OCI-LY3 (cell line): ENCODE data around the gene KCNK18.

ENCODE experiments used
- H2AFZ ChIP-seq: fragments of 200-600, 300-600 bp; shearing (Covaris generic); 2 replicates; pipeline ENCODE4 v1.6.0; 2014; ENCODE audit warnings: antibody characterized with exemption, low read depth, low read length
- H3K27ac ChIP-seq: fragments of 200-600, 300-600 bp; sonication (generic); 2 replicates; pipeline ENCODE4 v1.5.1; 2014; ENCODE audit warnings: mild to moderate bottlenecking, low read length, moderate library complexity, mixed read lengths
- H3K27me3 ChIP-seq: fragments of 200-600, 300-600 bp; sonication (generic); 2 replicates; pipeline ENCODE4 v1.6.1; 2014; ENCODE audit warnings: low read depth, low read length, mixed read lengths
- H3K36me3 ChIP-seq: fragments of 200-600, 300-600 bp; sonication (generic); replicated peaks from 2 replicates; pipeline ENCODE3; 2014; ENCODE audit warnings: low read depth, low read length, mixed read lengths
- H3K4me1 ChIP-seq: fragments of 300-600, 200-600 bp; sonication (generic); 2 replicates; pipeline ENCODE4 v1.6.1; 2014; ENCODE audit warnings: low read length, mixed read lengths
- H3K4me2 ChIP-seq: fragments of 200-600, 300-600 bp; sonication (generic); 2 replicates; pipeline ENCODE4 v1.6.1; 2014; ENCODE audit warnings: low read length, mixed read lengths
- H3K4me3 ChIP-seq: fragments of 300-600, 200-600 bp; sonication (generic); 2 replicates; pipeline ENCODE4 v1.5.1; 2014; ENCODE audit warnings: antibody characterized with exemption, mild to moderate bottlenecking, low read length, moderate library complexity
- H3K79me2 ChIP-seq: fragments of 300-600, 200-600 bp; shearing (Covaris generic); 2 replicates; pipeline ENCODE4 v1.6.1; 2014; ENCODE audit warnings: mild to moderate bottlenecking, low read length, mixed read lengths
- H3K9ac ChIP-seq: fragments of 300-600, 200-600 bp; shearing (Covaris generic); 2 replicates; pipeline ENCODE4 v1.6.0; 2014; ENCODE audit warnings: mild to moderate bottlenecking, low read length, moderate library complexity
- H3K9me3 ChIP-seq: fragments of 200-600, 300-600 bp; shearing (Covaris generic); 2 replicates; pipeline ENCODE4 v1.6.1; 2014; ENCODE audit warnings: low read length, mixed read lengths; ENCODE audit not compliant: insufficient read depth
- H4K20me1 ChIP-seq: fragments of 200-600, 300-600 bp; sonication (generic); 2 replicates; pipeline ENCODE4 v1.6.1; 2016; ENCODE audit warnings: low read length, mixed read lengths; ENCODE audit not compliant: insufficient read depth
- CTCF ChIP-seq: fragments of 200-600, 300-600 bp; sonication (generic); IDR thresholded peaks from 2 replicates; pipeline ENCODE4 v1.5.1; 2014; ENCODE audit warnings: antibody characterized with exemption, low read length, low read depth
- EZH2phosphoT487 ChIP-seq: fragments of 200-600 bp; shearing (Covaris generic); IDR thresholded peaks from 2 replicates; pipeline ENCODE4 v1.6.1; 2018; ENCODE audit warnings: antibody characterized with exemption, mixed run types, low read depth

The KCNK18 gene

DNA sequence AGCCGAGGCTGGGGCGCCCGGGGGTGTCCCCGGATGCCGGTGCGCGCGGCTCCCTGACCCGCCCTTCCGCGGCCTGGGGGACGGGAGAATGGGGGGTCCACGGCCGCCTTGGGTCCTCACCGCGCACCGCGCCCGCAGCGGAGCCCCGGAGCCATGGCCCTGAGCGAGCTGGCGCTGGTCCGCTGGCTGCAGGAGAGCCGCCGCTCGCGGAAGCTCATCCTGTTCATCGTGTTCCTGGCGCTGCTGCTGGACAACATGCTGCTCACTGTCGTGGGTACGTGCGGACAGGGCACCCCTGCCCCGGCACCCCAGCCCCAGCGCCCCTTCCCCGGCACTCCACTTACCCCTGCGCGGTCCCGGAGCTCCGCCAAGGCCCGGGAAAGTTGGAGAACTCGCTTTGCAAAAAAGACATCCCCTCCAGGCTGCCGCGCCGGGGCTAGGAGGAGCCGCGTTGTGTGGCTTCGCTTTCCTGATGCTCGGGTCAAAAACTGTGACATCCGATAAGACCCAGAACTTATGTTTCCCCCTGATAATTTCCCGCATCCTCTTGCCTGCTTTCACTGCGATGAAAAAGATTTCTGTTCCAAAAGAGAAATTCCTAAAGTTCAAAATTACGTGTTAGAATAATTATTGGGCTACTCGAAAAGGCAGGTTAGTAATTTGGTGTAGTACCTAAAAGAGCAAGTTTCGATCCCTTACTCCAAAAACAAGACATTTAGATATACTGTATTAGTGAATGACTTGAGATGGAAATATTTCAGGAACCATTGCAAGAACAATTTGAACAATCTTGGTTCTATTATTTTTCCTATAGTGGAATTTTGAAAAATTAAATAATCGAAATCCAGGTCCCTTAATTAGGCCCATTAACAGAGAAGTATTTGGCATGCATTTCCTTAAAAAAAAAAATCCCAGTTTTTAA, 44.5 kb downstream of the KCNK18 start:
- Histone ChIP-seq H4K20me1 (no peaks in the 10 kb centered on the region), H3K4me2 (no peak overlapping the region), H3K79me2 (no peaks in the 10 kb centered on the region), H2AFZ (no peak overlapping the region), H3K27ac (no peak overlapping the region), H3K9me3 (no peaks in the 10 kb centered on the region), H3K36me3 (no peaks in the 10 kb centered on the region), H3K9ac (no peak overlapping the region), H3K27me3 (no peaks in the 10 kb centered on the region), H3K4me3 (no peak overlapping the region), H3K4me1 (peaks cover 8% of the 10 kb centered on the region)
- TF ChIP-seq EZH2phosphoT487, result no peak

DNA sequence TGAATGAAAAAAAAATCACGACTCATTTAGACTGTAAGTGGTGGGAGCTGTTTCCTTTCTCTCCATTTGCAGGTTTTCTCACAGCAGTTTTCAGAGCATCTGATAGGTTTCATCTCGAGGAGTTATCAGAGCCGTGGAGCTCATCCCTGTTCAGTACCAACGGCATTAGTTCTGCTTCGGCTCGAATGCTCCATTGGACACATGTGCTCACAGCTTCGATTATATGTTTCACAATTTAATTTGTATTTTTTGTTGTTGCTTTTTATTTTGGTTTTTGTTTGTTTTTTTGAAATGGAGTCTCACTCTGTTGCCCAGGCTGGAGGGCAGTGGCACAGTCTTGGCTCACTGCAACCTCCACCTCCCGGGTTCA, 45.2 kb downstream of the KCNK18 start:
- Histone ChIP-seq H3K36me3 (no peaks in the 10 kb centered on the region), H3K4me1 (peaks cover 4% of the 10 kb centered on the region), H3K9me3 (no peaks in the 10 kb centered on the region), H4K20me1 (no peaks in the 10 kb centered on the region), H3K79me2 (no peaks in the 10 kb centered on the region), H3K27ac (no peak overlapping the region), H2AFZ (no peak overlapping the region), H3K27me3 (no peaks in the 10 kb centered on the region), H3K9ac (no peak overlapping the region), H3K4me3 (no peak overlapping the region), H3K4me2 (no peak overlapping the region)
- no peak for TF ChIP-seq CTCF

- TF ChIP-seq CTCF (no peak), EZH2phosphoT487 (no peak)
- Histone ChIP-seq H3K79me2 (no peaks in the 10 kb centered on the region), H3K27me3 (peaks cover 8% of the 10 kb centered on the region; the same call in 1 of the 2 replicates), H3K4me1 (no peaks in the 10 kb centered on the region), H3K4me3 (no peak overlapping the region), H3K27ac (no peak overlapping the region), H3K9me3 (no peaks in the 10 kb centered on the region), H2AFZ (no peak overlapping the region), H3K4me2 (no peak overlapping the region), H3K9ac (no peak overlapping the region), H3K36me3 (no peaks in the 10 kb centered on the region), H4K20me1 (no peaks in the 10 kb centered on the region)
These were observed 49.8 kb downstream of the KCNK18 start for GRCh38 chr10:117246997-117247671.

DNA sequence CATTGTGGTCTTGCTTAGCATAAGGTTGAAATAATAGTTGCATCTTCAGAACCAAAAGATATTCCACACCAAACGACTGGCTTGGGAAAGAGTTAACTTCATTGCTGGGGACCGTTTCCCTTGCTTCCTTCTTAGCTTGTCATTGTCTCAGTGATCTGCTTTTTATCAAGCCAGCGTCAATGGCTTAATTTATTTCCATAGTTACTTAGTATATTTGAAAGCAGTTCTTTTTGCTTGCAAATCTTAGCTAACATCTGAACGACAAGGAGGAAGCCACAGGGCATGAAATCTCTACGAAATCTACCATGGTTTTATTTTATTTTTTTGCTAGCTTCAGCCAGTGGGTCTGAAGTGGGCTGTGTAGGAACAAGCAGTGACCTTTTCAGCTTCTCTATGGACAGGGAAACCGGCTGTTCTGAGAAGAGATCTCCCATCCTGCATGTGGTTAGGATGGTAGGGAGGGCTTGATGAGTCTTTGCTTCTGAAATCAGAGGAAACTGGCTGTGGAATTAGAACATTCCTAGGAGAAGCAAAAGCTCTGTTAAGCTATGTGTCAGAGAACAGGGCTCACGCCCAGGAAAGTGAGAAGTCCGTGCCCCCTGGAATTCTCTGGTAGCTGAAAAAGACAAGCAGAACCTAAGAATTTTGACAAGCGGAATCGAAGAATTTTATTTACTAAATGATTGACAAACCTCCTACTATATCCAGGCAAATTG, 51.6 kb downstream of the KCNK18 start:
- Histone ChIP-seq H3K4me2 (no peak overlapping the region), H3K27me3 (peaks cover 8% of the 10 kb centered on the region; the same call in 1 of the 2 replicates), H3K4me1 (no peaks in the 10 kb centered on the region), H3K9ac (no peak overlapping the region), H3K9me3 (no peaks in the 10 kb centered on the region), H4K20me1 (no peaks in the 10 kb centered on the region), H3K36me3 (no peaks in the 10 kb centered on the region), H3K79me2 (no peaks in the 10 kb centered on the region), H3K27ac (no peak overlapping the region), H3K4me3 (no peak overlapping the region), H2AFZ (no peak overlapping the region)
- TF ChIP-seq EZH2phosphoT487 (no peak), CTCF (no peak)
